K562 (cell line): Measurements from ENCODE around the gene IMP4. TPM values are rescaled to one million over a fixed set of nuclear protein-coding genes. Genes with fewer than 3 reads are reported as not detected.

ENCODE experiments used
- ATAC-seq: fragments of 200-7000 bp; cut with Tn5 transposase; 3 replicates; pipeline ENCODE4 v1.9.1; 2020; ENCODE audit warnings: moderate library complexity
- BruUV-seq: library from RNA; stranded (reverse); fragments of 400-500 nt; replicated peaks from 2 replicates; lab custom pipeline; 2021; lab: Mats Ljungman, UMichigan
- CTCF ChIA-PET: fragments of 300-600 bp; formaldehyde crosslinking; extraction: SDS; loops from one replicate; lab custom pipeline; 2021; ENCODE audit warnings: low intra/inter-chr PET ratio; lab: Yijun Ruan, JAX
- POLR2A ChIA-PET: fragments of 300-600, 350-650 bp; sonication (Branson Sonifier 250); formaldehyde crosslinking; extraction: SDS; loops from one replicate; lab custom pipeline; 2021; ENCODE audit warnings: antibody characterized with exemption, inconsistent platforms; lab: Yijun Ruan, JAX
- DNase-seq, 4 experiments: peaks; one replicate each; pipeline versions ENCODE4 v3.0.0 to v3.0.0-alpha.2; 2011 to 2018; ENCODE audit warnings: low spot score in 3 of 4, mixed read lengths in 3 of 4; ENCODE audit errors: extremely low read depth in 1 of 4
- FAIRE-seq: peaks from 2 replicates; lab custom pipeline; 2011; peaks lifted over from hg19 to GRCh38; lab: Jason Lieb, UNC
- H2AFZ ChIP-seq: 2 replicates; pipeline ENCODE4 v1.6.0; 2011; ENCODE audit warnings: low read depth, low read length, control low read depth, inconsistent platforms
- H3K27ac ChIP-seq: fragments of 200-600 bp; 3 replicates; pipeline ENCODE4 v1.8.0; 2011; ENCODE audit warnings: low read depth, mild to moderate bottlenecking, control low read depth, inconsistent platforms, low read length, moderate library complexity, mixed read lengths; ENCODE audit errors: extremely low read depth
- H3K27me3 ChIP-seq, 2 experiments: fragments of 300-600 bp in 1 of 2; 2 replicates in 1 of 2; 3 replicates in 1 of 2; pipeline versions ENCODE4 v1.6.0 to v1.8.0; 2011; ENCODE audit warnings: inconsistent platforms in 2 of 2, low read length in 2 of 2, mild to moderate bottlenecking in 1 of 2, mixed read lengths in 1 of 2, moderate library complexity in 1 of 2; ENCODE audit not compliant: control insufficient read depth in 2 of 2, insufficient read depth in 2 of 2
- H3K36me3 ChIP-seq: fragments of 300-600 bp; 3 replicates; pipeline ENCODE4 v1.8.0; 2011; ENCODE audit warnings: mild to moderate bottlenecking, low read length, inconsistent platforms; ENCODE audit not compliant: control insufficient read depth, insufficient read depth
- H3K4me1 ChIP-seq, 2 experiments: fragments of 200-600 bp in 1 of 2; replicated peaks in 1 of 2; 2 replicates in 1 of 2; 3 replicates in 1 of 2; pipeline versions ENCODE4 v1.5.1 to v1.8.0; 2011; ENCODE audit warnings: inconsistent platforms in 2 of 2, low read length in 2 of 2, mild to moderate bottlenecking in 1 of 2, mixed read lengths in 1 of 2, moderate library complexity in 1 of 2; ENCODE audit not compliant: control insufficient read depth in 2 of 2, insufficient read depth in 2 of 2
- H3K4me2 ChIP-seq: 2 replicates; pipeline ENCODE4 v1.6.1; 2011; ENCODE audit warnings: low read length, control low read depth, inconsistent platforms, mixed read lengths; ENCODE audit not compliant: insufficient read depth
- H3K4me3 ChIP-seq: fragments of 200-600 bp; sonication (generic), shearing (Covaris generic); 2 replicates; pipeline ENCODE4 v1.5.1; 2016; ENCODE audit warnings: control low read depth, inconsistent platforms
- H3K79me2 ChIP-seq: fragments of 200-600 bp; 3 replicates; pipeline ENCODE4 v1.8.0; 2011; ENCODE audit warnings: low read length, inconsistent platforms; ENCODE audit not compliant: control insufficient read depth, insufficient read depth
- H3K9ac ChIP-seq, 2 experiments: 2 replicates each; pipeline versions ENCODE4 v1.6.0 to v1.6.1; 2011; ENCODE audit warnings: low read depth in 2 of 2, low read length in 2 of 2, control low read depth in 1 of 2, inconsistent platforms in 1 of 2, mild to moderate bottlenecking in 1 of 2, mixed read lengths in 1 of 2; ENCODE audit not compliant: insufficient read depth in 1 of 2
- H3K9me1 ChIP-seq: one replicate; pipeline ENCODE4 v1.6.0; 2011; ENCODE audit warnings: inconsistent platforms, mild to moderate bottlenecking, low read length, moderate library complexity; ENCODE audit not compliant: control insufficient read depth, insufficient read depth
- H3K9me3 ChIP-seq: replicated peaks from 2 replicates; pipeline ENCODE4 v1.5.1; 2011; ENCODE audit warnings: low read depth, low read length, inconsistent platforms; ENCODE audit not compliant: control insufficient read depth, insufficient read depth
- H4K20me1 ChIP-seq: replicated peaks from 2 replicates; pipeline ENCODE4 v1.6.1; 2011; ENCODE audit warnings: low read length, inconsistent platforms, mixed read lengths; ENCODE audit not compliant: control insufficient read depth, insufficient read depth
- ATF6 ChIP-seq: sonication (generic); formaldehyde crosslinking; IDR thresholded peaks from 2 replicates; pipeline ENCODE4 v1.4.0; 2020; ENCODE audit warnings: mild to moderate bottlenecking, missing genetic modification reagents
- FOXA3 ChIP-seq, 2 experiments: fragments of 450-650 bp in 1 of 2; sonication (generic) in 1 of 2; formaldehyde crosslinking; IDR thresholded peaks in 1 of 2; conservative IDR thresholded peaks in 1 of 2; 2 replicates each; pipeline versions ENCODE4 v1.4.0 to v1.8.0; 2020 to 2022; ENCODE audit warnings: mild to moderate bottlenecking in 2 of 2, missing genetic modification reagents in 1 of 2
- KLF16 ChIP-seq: IDR thresholded peaks from 2 replicates; pipeline ENCODE4 v1.6.1; 2016; ENCODE audit warnings: antibody characterized with exemption
- MLX ChIP-seq, 2 experiments: fragments of 450-650 bp in 1 of 2; sonication (generic) in 1 of 2; formaldehyde crosslinking; conservative IDR thresholded peaks; 2 replicates each; pipeline versions ENCODE4 v1.4.0 to v1.8.1; 2020 to 2022; ENCODE audit warnings: mild to moderate bottlenecking in 1 of 2, missing genetic modification reagents in 1 of 2
- NFIX ChIP-seq: fragments of 250-450 bp; sonication (Bioruptor Pico); IDR thresholded peaks from 2 replicates; pipeline ENCODE4 v1.4.0; 2020; ENCODE audit warnings: low read depth, mild to moderate bottlenecking, moderate library complexity
- RBFOX2 ChIP-seq: fragments of 200-400 bp; formaldehyde crosslinking; IDR thresholded peaks from 2 replicates; pipeline ENCODE4 v1.6.1; 2017; ENCODE audit warnings: low read depth, mild to moderate bottlenecking, low read length, moderate library complexity
- RBM22 ChIP-seq: fragments of 200-400 bp; formaldehyde crosslinking; IDR thresholded peaks from 2 replicates; pipeline ENCODE4 v1.6.1; 2018; ENCODE audit warnings: low read length, low read depth; ENCODE audit not compliant: poor library complexity, severe bottlenecking
- THRB ChIP-seq: fragments of 450-650 bp; formaldehyde crosslinking; conservative IDR thresholded peaks from 2 replicates; pipeline ENCODE4 v1.4.0; 2022; ENCODE audit warnings: mild to moderate bottlenecking, missing genetic modification characterization
- YY1 ChIP-seq, 3 experiments: IDR thresholded peaks; 2 replicates each; pipeline ENCODE4 v1.6.1; 2011; ENCODE audit warnings: low read length in 2 of 3, mild to moderate bottlenecking in 2 of 3, moderate library complexity in 2 of 3, borderline replicate concordance in 1 of 3, control low read depth in 1 of 3, low read depth in 1 of 3; ENCODE audit not compliant: insufficient read depth in 3 of 3, insufficient replicate concordance in 2 of 3, control insufficient read depth in 1 of 3, insufficient read length in 1 of 3; ENCODE audit errors: extremely low read depth in 1 of 3
- ZFX ChIP-seq: sonication (generic); formaldehyde crosslinking; IDR thresholded peaks from 2 replicates; pipeline ENCODE4 v1.8.0; 2022; ENCODE audit warnings: mild to moderate bottlenecking, missing genetic modification reagents, moderate library complexity
- ZNF175 ChIP-seq: fragments of 200-800 bp; sonication (Bioruptor generic); IDR thresholded peaks from 2 replicates; pipeline ENCODE4 v1.6.1; 2016; ENCODE audit warnings: low read depth, mild to moderate bottlenecking, missing genetic modification characterization, missing compliant biosample characterization
- ZNF41 ChIP-seq: fragments of 250-450 bp; sonication (Bioruptor Pico); conservative IDR thresholded peaks from 2 replicates; pipeline ENCODE4 v1.4.0; 2020; ENCODE audit warnings: mild to moderate bottlenecking
- ZSCAN32 ChIP-seq: fragments of 450-650 bp; formaldehyde crosslinking; IDR thresholded peaks from 2 replicates; pipeline ENCODE4 v1.4.0; 2020; ENCODE audit warnings: mild to moderate bottlenecking, moderate library complexity
- WGBS: fragments of 100-300 bp; shearing (Covaris generic); methylation state at CpG from one replicate; pipeline ENCODE4 v1.1.6; 2016; ENCODE audit warnings: low coverage, mixed read lengths; ENCODE audit not compliant: insufficient coverage; ENCODE audit errors: missing lambda C conversion rate; 5-methylcytosine and 5-hydroxymethylcytosine counted together
- in situ Hi-C: fragments of 300-500 bp; cut with MboI; formaldehyde crosslinking; loops from 4 replicates; pipeline ENCODE4 v1.15.0; 2018; ENCODE audit warnings: inconsistent platforms, mixed read lengths
- intact Hi-C: fragments of 100-400 bp; cut with micrococcal nuclease; formaldehyde crosslinking; loops from 2 replicates; pipeline ENCODE4 v1.14.2; 2022
- polyA plus RNA-seq, 8 experiments: library from polyadenylated mRNA; depleted of rRNA in 4 of 8; stranded (reverse) in 5 of 8; unstranded in 3 of 8; fragments of >200 nt; fragmentation: Nextera tagmentation in 2 of 8; fragmentation: Illumina TruSeq in 1 of 8; extraction: Ambion mirVana in 2 of 8; extraction: Trizol in 1 of 8; gene quantifications; 2 replicates each; pipeline versions ENCODE4 v1.2.1 to v1.2.3, GENCODE V29; 2011 to 2014; ENCODE audit warnings: inconsistent platforms in 1 of 8, missing spikeins in 1 of 8
- total RNA-seq, 7 experiments: library from RNA; depleted of rRNA in 6 of 7; stranded (reverse); fragments of >200 nt in 6 of 7; fragmentation: Illumina TruSeq in 2 of 7; extraction: Trizol in 2 of 7; gene quantifications; 2 replicates each; pipeline versions ENCODE4 v1.2.1 to v1.2.3, GENCODE V29; 2011 to 2021; ENCODE audit warnings: low replicate concordance in 1 of 7

The IMP4 gene
- total and polyA plus RNA-seq, 9 of the 15 experiments (the other 6 are each of a cell fraction or from before 2014, with no cell fraction given) = 35.4 to 209 (median 100.0) TPM

- no peaks in the 10 kb centered on the region for H4K20me1 ChIP-seq
- H3K27ac ChIP-seq = no peak overlapping the region
- H3K4me3 ChIP-seq = no peak overlapping the region
- no peak for ATAC-seq
- peaks cover under 1 to 31% of the 10 kb centered on the region in 2 experiments; a peak in 4 of 5 replicates for H3K4me1 ChIP-seq
- H3K27me3 ChIP-seq = no peaks in the 10 kb centered on the region
- H3K4me2 ChIP-seq = no peak overlapping the region
- DNase-seq = no peak
- CTCF ChIA-PET = no interaction called here
- no TSS peak for BruUV-seq
- TF ChIP-seq ZFX (CRISPR knock-in tag) = no peak
- peak; percentile 45; the same call in 1 of the 2 replicates for TF ChIP-seq RBFOX2
- no peak for TF ChIP-seq ATF6 (CRISPR knock-in tag)
- TF ChIP-seq FOXA3 (CRISPR knock-in tag; conservative IDR thresholded peaks at IDR 0.05 in 1 of 2, IDR thresholded peaks at IDR 0.05 in 1 of 2) = no peak
- no peak for TF ChIP-seq THRB (CRISPR knock-in tag)
- no peak for TF ChIP-seq NFIX
- TF ChIP-seq ZSCAN32 (CRISPR knock-in tag) = no peak
- peak in 1 of 3 experiments; percentile 9 for TF ChIP-seq YY1 (IDR thresholded peaks at IDR 0.05; ENCODE audit: borderline replicate concordance in 1 of 3, control insufficient read depth in 1 of 3, extremely low read depth in 1 of 3, insufficient read depth in 3 of 3, insufficient read length in 1 of 3, insufficient replicate concordance in 2 of 3, low read depth in 1 of 3, low read length in 2 of 3)
- no peak for TF ChIP-seq ZNF175 (CRISPR knock-in tag)
- no peak for TF ChIP-seq MLX (CRISPR knock-in tag; conservative IDR thresholded peaks at IDR 0.05)
- no peak for TF ChIP-seq RBM22
- no peak for TF ChIP-seq KLF16
- TF ChIP-seq ZNF41 (CRISPR knock-in tag) = no peak
- TF ChIP-seq, all 486 proteins: peak for 2
- Histone ChIP-seq H2AFZ (no peak overlapping the region), H3K36me3 (peaks cover 54% of the 10 kb centered on the region), H3K9ac (peak overlapping the region in 1 of 2 experiments; percentile 56; a peak in 2 of 4 replicates), H3K9me1 (no peaks in the 10 kb centered on the region), H3K9me3 (no peaks in the 10 kb centered on the region), H3K79me2 (peaks cover 33% of the 10 kb centered on the region)
- FAIRE-seq = no peak
- intact Hi-C loops (loop anchor here (10.0 kb wide), 1 partner anchor 79 kb away; no protein-coding TSS in a partner anchor), in situ Hi-C loops (loop anchor here (25.0 kb wide), 2 partner anchors 891 to 1166 kb away; no protein-coding TSS in a partner anchor)
- POLR2A ChIA-PET = interaction anchor here (6.1 kb wide), 1 partner anchor 8 kb away, joined by 63 read pairs; the partner anchor contains the start of gene PTPN18
- WGBS = 92% methylated on average over 21 of the region's 26 CpGs
Observed at GRCh38 chr2:130346041-130346740, 3.5 kb downstream of the IMP4 start.
